GM12878 (cell line): ENCODE results near the gene ACTL10. TPM values are rescaled to one million over a fixed set of nuclear protein-coding genes. Genes with fewer than 3 reads are reported as not detected.

Source experiments
- ATAC-seq: fragments of 200-7000 bp; cut with Tn5 transposase; 3 replicates; pipeline ENCODE4 v1.9.1; 2020; ENCODE audit warnings: mild to moderate bottlenecking, moderate library complexity
- BruUV-seq: library from RNA; stranded (reverse); fragments of 400-500 nt; replicated peaks from 2 replicates; lab custom pipeline; 2021; lab: Mats Ljungman, UMichigan
- CTCF ChIA-PET: fragments of 300-600 bp; sonication (Branson Sonifier 250); formaldehyde crosslinking; extraction: SDS; loops from one replicate; lab custom pipeline; 2021; ENCODE audit warnings: inconsistent platforms; lab: Yijun Ruan, JAX
- POLR2A ChIA-PET: fragments of 350-600 bp; formaldehyde crosslinking; extraction: SDS; loops from one replicate; lab custom pipeline; 2021; ENCODE audit warnings: inconsistent platforms; lab: Charles Lee
- RAD21 ChIA-PET: fragments of 300-600 bp; sonication (Branson Sonifier 250); formaldehyde crosslinking; loops from one replicate; lab custom pipeline; 2023; ENCODE audit warnings: antibody characterized with exemption; ENCODE audit not compliant: unreplicated experiment; lab: Charles Lee
- SMC1A ChIA-PET: fragments of 300-600 bp; sonication (Branson Sonifier 250); formaldehyde crosslinking; loops from one replicate; lab custom pipeline; 2023; ENCODE audit not compliant: unreplicated experiment, uncharacterized antibody; lab: Charles Lee
- DNase-seq: peaks from one replicate; pipeline ENCODE4 v3.0.0-alpha.2; 2011; ENCODE audit warnings: low read depth, low spot score
- FAIRE-seq: peaks from 3 replicates; lab custom pipeline; 2011; peaks lifted over from hg19 to GRCh38; lab: Jason Lieb, UNC
- H2AFZ ChIP-seq: 2 replicates; pipeline ENCODE4 v1.6.0; 2011; ENCODE audit warnings: low read depth, low read length, control low read depth; ENCODE audit not compliant: control insufficient read depth
- H3K27ac ChIP-seq: 2 replicates; pipeline ENCODE4 v1.5.1; 2011; ENCODE audit warnings: control low read depth; ENCODE audit not compliant: control insufficient read depth, insufficient read depth
- H3K27me3 ChIP-seq, 2 experiments: replicated peaks in 1 of 2; 2 replicates each; pipeline versions ENCODE4 v1.6.0 to v1.6.1; 2011; ENCODE audit warnings: low read length in 1 of 2; ENCODE audit not compliant: control insufficient read depth in 2 of 2, insufficient read depth in 2 of 2
- H3K36me3 ChIP-seq, 2 experiments: 2 replicates each; pipeline ENCODE4 v1.5.1; 2011; ENCODE audit warnings: low read length in 1 of 2; ENCODE audit not compliant: control insufficient read depth in 2 of 2, insufficient read depth in 2 of 2
- H3K4me1 ChIP-seq: 2 replicates; pipeline ENCODE4 v1.6.1; 2011; ENCODE audit warnings: mild to moderate bottlenecking, low read length, moderate library complexity, mixed read lengths; ENCODE audit not compliant: control insufficient read depth, insufficient read depth
- H3K4me2 ChIP-seq: 2 replicates; pipeline ENCODE4 v1.6.0; 2011; ENCODE audit warnings: control low read depth; ENCODE audit not compliant: control insufficient read depth, insufficient read depth
- H3K4me3 ChIP-seq: fragments of 200-600 bp; sonication (generic); 2 replicates; pipeline ENCODE4 v1.5.1; 2016
- H3K79me2 ChIP-seq: 2 replicates; pipeline ENCODE4 v1.6.0; 2011; ENCODE audit warnings: low read length; ENCODE audit not compliant: control insufficient read depth, insufficient read depth
- H3K9ac ChIP-seq: 2 replicates; pipeline ENCODE4 v1.8.0; 2011; ENCODE audit warnings: low read length, control low read depth, mixed read lengths; ENCODE audit not compliant: control insufficient read depth, insufficient read depth
- H3K9me3 ChIP-seq: replicated peaks from 3 replicates; pipeline ENCODE4 v1.5.1; 2011; ENCODE audit warnings: mild to moderate bottlenecking, low read length; ENCODE audit not compliant: control insufficient read depth, insufficient read depth
- H4K20me1 ChIP-seq: 2 replicates; pipeline ENCODE4 v1.6.0; 2011; ENCODE audit not compliant: control insufficient read depth, insufficient read depth
- E2F4 ChIP-seq: IDR thresholded peaks from 2 replicates; pipeline ENCODE4 v1.6.1; 2012; ENCODE audit warnings: low read depth, low read length, improper control_type of control experiment
- FOS ChIP-seq: IDR thresholded peaks from 3 replicates; pipeline ENCODE4 v1.6.1; 2011; ENCODE audit warnings: borderline replicate concordance; ENCODE audit not compliant: insufficient read length; ENCODE audit errors: extremely low read depth
- HCFC1 ChIP-seq: fragments of 150-350 bp; IDR thresholded peaks from 2 replicates; pipeline ENCODE4 v1.6.1; 2014; ENCODE audit warnings: low read length
- KAT2A ChIP-seq: conservative IDR thresholded peaks from 2 replicates; pipeline ENCODE4 v1.6.1; 2011; ENCODE audit warnings: low read depth, low read length; ENCODE audit not compliant: control insufficient read depth
- NFXL1 ChIP-seq: fragments of 450-650 bp; IDR thresholded peaks from 2 replicates; pipeline ENCODE4 v1.6.1; 2017; ENCODE audit warnings: antibody characterized with exemption, mild to moderate bottlenecking, borderline replicate concordance
- NRF1 ChIP-seq: conservative IDR thresholded peaks from 2 replicates; pipeline ENCODE4 v1.6.1; 2011; ENCODE audit warnings: mild to moderate bottlenecking, low read depth, low read length, improper control_type of control experiment
- PML ChIP-seq: IDR thresholded peaks from 2 replicates; pipeline ENCODE4 v1.6.1; 2012; ENCODE audit warnings: low read length, inconsistent platforms
- STAT1 ChIP-seq: fragments of 450-650 bp; conservative IDR thresholded peaks from 2 replicates; pipeline ENCODE4 v1.6.1; 2014; ENCODE audit warnings: antibody characterized with exemption, mild to moderate bottlenecking
- SUZ12 ChIP-seq: fragments of 200-600 bp; sonication (generic); IDR thresholded peaks from one replicate; pipeline ENCODE4 v1.6.1; 2018; ENCODE audit warnings: antibody characterized with exemption, mild to moderate bottlenecking; ENCODE audit not compliant: unreplicated experiment
- ZNF274 ChIP-seq: IDR thresholded peaks from one replicate; pipeline ENCODE4 v1.8.0; 2011; ENCODE audit not compliant: insufficient read length, insufficient read depth
- WGBS: methylation state at CpG from one replicate; pipeline ENCODE4 v1.1.6; 2016; ENCODE audit warnings: low lambda C conversion rate; ENCODE audit not compliant: insufficient replicate concordance, insufficient coverage; ENCODE audit errors: missing lambda C conversion rate; 5-methylcytosine and 5-hydroxymethylcytosine counted together
- in situ Hi-C: fragments of 300-500 bp; cut with MboI; formaldehyde crosslinking; loops from 9 replicates; pipeline ENCODE4 v1.14.3; 2018; ENCODE audit warnings: mixed read lengths
- intact Hi-C: fragments of 100-400 bp; cut with micrococcal nuclease; formaldehyde crosslinking; loops from one replicate; pipeline ENCODE4 v1.14.2; 2022; ENCODE audit not compliant: unreplicated experiment
- polyA plus RNA-seq, 11 experiments: library from polyadenylated mRNA; depleted of rRNA in 4 of 11; unstranded in 6 of 11; stranded (reverse) in 5 of 11; fragments of >200 nt; fragmentation: Nextera tagmentation in 4 of 11; fragmentation: Illumina TruSeq in 1 of 11; extraction: Ambion mirVana in 4 of 11; extraction: Trizol in 1 of 11; gene quantifications; 1 replicate in 1 of 11; 2 replicates in 10 of 11; pipeline versions ENCODE4 v1.2.1 to v1.2.3, GENCODE V29; 2011 to 2016; ENCODE audit warnings: inconsistent platforms in 2 of 11, missing spikeins in 2 of 11, low read depth in 1 of 11
- total RNA-seq, 4 experiments: library from RNA; depleted of rRNA in 3 of 4; stranded (reverse); fragments of >200 nt in 3 of 4; fragmentation: Illumina TruSeq in 1 of 4; extraction: Trizol in 1 of 4; gene quantifications; 2 replicates each; pipeline versions ENCODE4 v1.2.1 to v1.2.3, GENCODE V29; 2013 to 2021

The ACTL10 gene
- total and polyA plus RNA-seq, 10 of the 15 experiments (the other 5 are each of a cell fraction or from before 2014, with no cell fraction given) = 0.12 to 5.0 (median 0.89) TPM

DNA sequence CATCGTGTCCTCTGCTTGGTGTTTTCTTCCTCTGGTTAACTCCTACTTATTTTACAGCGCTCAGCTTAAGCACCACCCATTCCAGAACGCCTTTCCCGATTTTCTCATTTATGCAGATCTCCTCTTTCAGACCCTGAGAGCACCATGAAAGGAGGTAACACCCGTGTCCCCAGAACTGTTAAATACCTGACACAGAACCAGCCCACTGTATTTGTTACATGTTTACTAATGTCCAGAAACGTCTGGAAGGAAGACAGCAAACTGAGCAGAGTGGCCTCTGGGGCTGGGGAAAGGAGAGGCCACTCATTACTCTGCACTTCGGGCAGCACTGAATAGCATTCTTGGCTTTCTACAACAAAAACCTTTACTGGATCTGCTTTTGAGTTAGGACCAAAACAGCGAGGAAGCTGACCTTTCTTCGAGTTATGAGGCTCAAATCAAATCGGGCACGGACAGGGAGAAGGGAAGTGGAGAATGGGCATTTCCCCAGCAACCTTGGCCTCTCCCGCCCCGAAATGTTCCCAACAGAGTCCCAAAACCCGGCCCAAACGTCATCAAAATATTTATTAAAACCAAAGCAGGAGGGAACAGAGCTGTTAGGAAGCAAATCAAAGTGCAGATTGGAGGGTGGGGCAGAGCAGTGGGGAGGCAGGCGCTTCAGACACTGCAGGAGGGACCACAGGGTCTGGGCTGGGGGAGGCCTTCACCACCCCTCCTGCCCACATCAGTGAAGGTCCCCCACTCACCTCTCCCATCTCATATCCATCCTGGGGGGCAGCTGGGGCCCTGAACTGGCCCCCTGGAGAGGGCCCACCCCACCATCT, 8.6 kb downstream of the ACTL10 start:
- no peak for FAIRE-seq
- H2AFZ ChIP-seq = peak overlapping the region; percentile 82; the same call in 1 of the 2 replicates
- ChIA-PET SMC1A (interaction anchor here (1.4 kb wide), 1 partner anchor 13 kb away, joined by 5 read pairs; no protein-coding TSS in a partner anchor), CTCF (interaction anchor here (0.7 to 0.8 kb wide), 2 partner anchors 9 to 218 kb away, joined by 3 read pairs; partner anchors contain the start of gene ACTL10), POLR2A (no interaction called here), RAD21 (interaction anchor here (2.2 kb wide), 1 partner anchor 9 kb away, joined by 6 read pairs; the partner anchor contains the start of gene ACTL10)
- no peak overlapping the region for H3K27ac ChIP-seq
- TF ChIP-seq STAT1 (no peak), ZNF274 (no peak), PML (0 out of 2 replicates have a peak, but pooled peaks have one; percentile 16)
- no peak for ATAC-seq
- WGBS = 85% methylated on average over 16 of the region's 16 CpGs
- no TSS peak for BruUV-seq
- H3K4me1 ChIP-seq = peaks cover 22% of the 10 kb centered on the region
- no peaks in the 10 kb centered on the region for H3K27me3 ChIP-seq
- intact Hi-C loops (no loop called here), in situ Hi-C loops (no loop called here)
- H3K9ac ChIP-seq = no peak overlapping the region
- H3K4me2 ChIP-seq = peak overlapping the region; percentile 64
- H3K9me3 ChIP-seq = no peaks in the 10 kb centered on the region
- peaks cover 3% of the 10 kb centered on the region for H3K79me2 ChIP-seq
- H3K36me3 ChIP-seq = peaks cover 0 to 5% of the 10 kb centered on the region in 2 experiments; a peak in 3 of 4 replicates
- no peaks in the 10 kb centered on the region for H4K20me1 ChIP-seq
- no peak for DNase-seq
- no peak overlapping the region for H3K4me3 ChIP-seq

DNA sequence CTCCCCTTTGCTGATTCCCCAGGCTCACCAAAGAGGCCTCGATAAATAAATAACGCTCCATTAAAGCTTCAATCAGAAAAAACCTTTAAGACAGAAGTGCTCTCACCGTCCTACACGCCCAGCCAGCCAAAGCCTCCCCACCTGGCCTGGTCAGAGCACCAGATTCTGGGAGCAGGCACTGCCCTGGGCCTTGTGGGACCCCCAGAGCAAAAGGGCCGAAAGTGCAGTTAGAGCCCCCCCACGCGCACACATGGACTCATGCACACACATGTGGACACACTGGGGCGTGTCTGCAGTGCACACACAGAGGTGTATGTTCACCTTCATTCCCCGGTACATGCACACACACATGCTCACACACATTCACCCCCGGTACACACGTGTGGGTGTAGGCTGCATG, 9.4 kb downstream of the ACTL10 start:
- Histone ChIP-seq H4K20me1 (no peaks in the 10 kb centered on the region), H3K27me3 (no peaks in the 10 kb centered on the region), H3K9me3 (no peaks in the 10 kb centered on the region), H3K4me1 (peaks cover 26% of the 10 kb centered on the region), H3K4me3 (no peak overlapping the region), H2AFZ (no peak overlapping the region), H3K27ac (no peak overlapping the region), H3K9ac (no peak overlapping the region), H3K79me2 (peaks cover 9% of the 10 kb centered on the region), H3K36me3 (peaks cover 0 to 5% of the 10 kb centered on the region in 2 experiments; a peak in 3 of 4 replicates), H3K4me2 (no peak overlapping the region)
- WGBS = 79% methylated on average over 11 of the region's 11 CpGs
- ATAC-seq (no peak), FAIRE-seq (no peak), DNase-seq (no peak)
- SMC1A ChIA-PET = interaction anchor here (1.4 kb wide), 1 partner anchor 12 kb away, joined by 5 read pairs; no protein-coding TSS in a partner anchor
- intact Hi-C loops (no loop called here), in situ Hi-C loops (no loop called here)
- CTCF ChIA-PET = interaction anchor here (0.6 kb wide), 1 partner anchor 216 kb away, joined by 3 read pairs; no protein-coding TSS in a partner anchor
- TF ChIP-seq E2F4 = no peak
- no peak for TF ChIP-seq FOS
- TF ChIP-seq NRF1 = no peak
- no peak for TF ChIP-seq KAT2A
- no peak for TF ChIP-seq HCFC1
- no peak for TF ChIP-seq NFXL1
- no peak for TF ChIP-seq SUZ12
- POLR2A ChIA-PET = no interaction called here
- BruUV-seq = no TSS peak
- RAD21 ChIA-PET = interaction anchor here (2.2 kb wide), 1 partner anchor 10 kb away, joined by 6 read pairs; the partner anchor contains the start of gene ACTL10
